ENCODE results near the gene BCL3.
"Not testable (repeated sequence)": the region's sequence is repeated elsewhere in the genome, so short reads cannot be mapped to it uniquely, and the experiment has no call there.

BCL3 gene

GRCh38 chr19:44719262-44719701, 29.2 kb upstream of the BCL3 start:
- no peaks in the 10 kb centered on the region for H3K9me3 ChIP-seq
- no peak overlapping the region for H3K4me3 ChIP-seq (ENCODE audit: low read depth in 1 of 2, low read length in 1 of 2)
- H3K36me3 ChIP-seq: no peaks in the 10 kb centered on the region
- H3K4me1 ChIP-seq (ENCODE audit: control insufficient read depth in 1 of 2, insufficient read depth in 1 of 2, low read depth in 1 of 2, low read length in 1 of 2): peaks cover 27 to 39% of the 10 kb centered on the region in 2 experiments
- peaks cover 13% of the 10 kb centered on the region for H3K27me3 ChIP-seq
- TF ChIP-seq CTCF (IDR thresholded peaks at IDR 0.05): no peak
- H3K27ac ChIP-seq: no peak overlapping the region

GRCh38 chr19:44720396-44720795, 28.1 kb upstream of the BCL3 start:
- H3K4me3 ChIP-seq (ENCODE audit: low read depth in 1 of 2, low read length in 1 of 2); H3K27ac ChIP-seq; H3K9me3 ChIP-seq; H3K36me3 ChIP-seq: not testable (repeated sequence)
- peaks cover 19% of the 10 kb centered on the region for H3K27me3 ChIP-seq
- H3K4me1 ChIP-seq (ENCODE audit: control insufficient read depth in 1 of 2, insufficient read depth in 1 of 2, low read depth in 1 of 2, low read length in 1 of 2): peaks cover 30 to 49% of the 10 kb centered on the region in 2 experiments

GRCh38 chr19:44720945-44721344, 27.6 kb upstream of the BCL3 start:
- peaks cover 30 to 55% of the 10 kb centered on the region in 2 experiments for H3K4me1 ChIP-seq (ENCODE audit: control insufficient read depth in 1 of 2, insufficient read depth in 1 of 2, low read depth in 1 of 2, low read length in 1 of 2)
- no peak overlapping the region for H3K4me3 ChIP-seq (ENCODE audit: low read depth in 1 of 2, low read length in 1 of 2)

GRCh38 chr19:44721369-44721768, 27.1 kb upstream of the BCL3 start:
- peaks cover 30 to 59% of the 10 kb centered on the region in 2 experiments for H3K4me1 ChIP-seq (ENCODE audit: control insufficient read depth in 1 of 2, insufficient read depth in 1 of 2, low read depth in 1 of 2, low read length in 1 of 2)
- H3K4me3 ChIP-seq (ENCODE audit: low read depth in 1 of 2, low read length in 1 of 2); H3K36me3 ChIP-seq; H3K27ac ChIP-seq; H3K9me3 ChIP-seq: not testable (repeated sequence)
- H3K27me3 ChIP-seq: peaks cover 23% of the 10 kb centered on the region

More at GRCh38 chr19:44720945-44721344, 27.6 kb upstream of the BCL3 start:
- Histone ChIP-seq H3K27ac (no peak overlapping the region), H3K36me3 (no peaks in the 10 kb centered on the region), H3K9me3 (no peaks in the 10 kb centered on the region), H3K27me3 (peaks cover 23% of the 10 kb centered on the region)
- no peak for TF ChIP-seq CTCF (IDR thresholded peaks at IDR 0.05)

GRCh38 chr19:44722131-44723121, 26.1 kb upstream of the BCL3 start:
- Histone ChIP-seq H3K36me3 (no peaks in the 10 kb centered on the region), H3K4me3 (ENCODE audit: low read depth in 1 of 2, low read length in 1 of 2) (peak overlapping the region; percentile 39 to 40), H3K4me1 (ENCODE audit: control insufficient read depth in 1 of 2, insufficient read depth in 1 of 2, low read depth in 1 of 2, low read length in 1 of 2) (peaks cover 30 to 70% of the 10 kb centered on the region in 2 experiments), H3K9me3 (no peaks in the 10 kb centered on the region), H3K27me3 (peaks cover 23% of the 10 kb centered on the region), H3K27ac (peak overlapping the region; percentile 20)
- no peak for TF ChIP-seq CTCF (IDR thresholded peaks at IDR 0.05)

DNA sequence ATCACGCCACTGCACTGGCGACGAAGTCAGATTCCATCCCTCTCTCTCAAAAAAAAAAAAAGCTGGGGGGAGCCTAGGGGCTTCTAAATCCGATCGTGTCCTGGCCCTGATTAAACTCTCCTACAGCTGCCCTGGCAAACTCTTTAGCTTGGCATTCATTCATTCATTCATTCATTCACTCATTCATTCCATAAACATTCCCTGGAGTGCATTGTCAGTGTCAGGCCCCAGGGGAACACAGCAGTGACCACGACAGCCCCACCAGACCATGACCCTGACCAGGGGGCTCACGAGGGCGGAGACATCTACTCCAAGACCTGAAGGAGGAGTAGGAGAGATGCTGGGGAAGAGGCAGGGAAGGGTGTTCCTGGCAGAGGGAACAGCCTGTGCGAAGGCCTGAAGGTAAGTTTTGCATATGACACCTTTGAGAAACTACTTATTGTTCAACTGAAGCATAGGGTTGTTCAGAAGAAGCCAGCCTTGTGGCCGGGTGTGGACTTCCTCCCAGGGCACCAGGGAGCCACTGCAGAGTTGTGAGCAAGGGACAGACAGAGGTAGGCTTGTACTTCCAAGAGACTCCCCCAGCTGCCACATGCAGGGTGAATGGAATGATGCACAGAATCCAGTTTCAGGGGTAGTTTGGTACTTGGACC, 25.1 kb upstream of the BCL3 start:
- H3K27ac ChIP-seq: peak overlapping the region; percentile 60
- peaks cover 23% of the 10 kb centered on the region for H3K27me3 ChIP-seq
- peaks cover 40 to 80% of the 10 kb centered on the region in 2 experiments for H3K4me1 ChIP-seq (ENCODE audit: control insufficient read depth in 1 of 2, insufficient read depth in 1 of 2, low read depth in 1 of 2, low read length in 1 of 2)
- H3K9me3 ChIP-seq: no peaks in the 10 kb centered on the region
- TF ChIP-seq CTCF (IDR thresholded peaks at IDR 0.05): no peak
- H3K36me3 ChIP-seq: no peaks in the 10 kb centered on the region
- peak overlapping the region in 1 of 2 experiments; percentile 5 for H3K4me3 ChIP-seq (ENCODE audit: low read depth in 1 of 2, low read length in 1 of 2)
